ENCODE data around the gene CNTN5. TPM values are rescaled to one million over a fixed set of nuclear protein-coding genes. Genes with fewer than 3 reads are reported as not detected.

Gene CNTN5
- polyA plus RNA-seq, 1 donor from 2014 or later, result 1.1 TPM

DNA sequence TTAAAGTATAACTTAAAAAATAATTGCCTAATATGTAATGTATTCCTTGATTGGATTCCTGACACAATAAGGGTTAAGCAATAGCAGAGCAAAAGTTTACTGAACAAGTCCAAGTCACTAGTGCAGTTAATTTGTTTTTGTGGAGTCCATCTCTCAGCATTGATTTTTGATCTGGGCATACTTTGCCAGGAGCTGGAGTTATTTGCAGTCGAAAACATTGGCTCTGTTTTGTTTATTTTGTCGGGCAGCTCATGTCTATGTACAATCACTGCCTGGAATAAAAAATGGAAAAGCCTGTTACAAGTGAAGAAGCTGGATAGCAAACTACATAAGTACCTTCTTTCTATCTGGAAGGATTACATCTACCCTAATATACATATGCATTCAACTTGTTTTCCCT lies 625.2 kb downstream of the CNTN5 start:
- no peak overlapping the region for H2AFZ ChIP-seq (ENCODE audit: low read depth, low read length)
- H3K27me3 ChIP-seq (ENCODE audit: insufficient read depth, low read depth, low read length), result no peaks in the 10 kb centered on the region
- H3K36me3 ChIP-seq (ENCODE audit: insufficient read depth, low read length), result no peaks in the 10 kb centered on the region
- H3K9ac ChIP-seq (ENCODE audit: low read length), result no peak overlapping the region
- no peaks in the 10 kb centered on the region for H3F3A ChIP-seq (ENCODE audit: insufficient read depth, low read length, poor library complexity, severe bottlenecking)
- no peaks in the 10 kb centered on the region for H3K79me2 ChIP-seq (replicated peaks; ENCODE audit: insufficient read depth, low read length)
- H3K9me2 ChIP-seq (ENCODE audit: insufficient read depth, low read length), result no peaks in the 10 kb centered on the region
- H4K20me1 ChIP-seq (ENCODE audit: insufficient read depth), result no peaks in the 10 kb centered on the region
- no peak overlapping the region for H3K4me2 ChIP-seq (ENCODE audit: low read length)
- TF ChIP-seq EZH2 (IDR thresholded peaks at IDR 0.05; ENCODE audit: borderline replicate concordance, insufficient read depth, low read length, poor library complexity, severe bottlenecking) (no peak), MXI1 (conservative IDR thresholded peaks at IDR 0.05; ENCODE audit: poor library complexity, severe bottlenecking) (no peak), REST (IDR thresholded peaks at IDR 0.05; ENCODE audit: borderline replicate concordance) (no peak), SMC3 (conservative IDR thresholded peaks at IDR 0.05; ENCODE audit: poor library complexity) (no peak), RAD21 (conservative IDR thresholded peaks at IDR 0.05) (no peak), POLR2AphosphoS5 (IDR thresholded peaks at IDR 0.05) (no peak), CTCF (IDR thresholded peaks at IDR 0.05; ENCODE audit: poor library complexity, severe bottlenecking) (no peak), EP300 (conservative IDR thresholded peaks at IDR 0.05; ENCODE audit: poor library complexity, severe bottlenecking) (no peak), TAF1 (IDR thresholded peaks at IDR 0.05; ENCODE audit: low read depth) (no peak)
- no peak overlapping the region for H3K4me3 ChIP-seq (ENCODE audit: low read length)
- no peaks in the 10 kb centered on the region for H3K9me3 ChIP-seq (ENCODE audit: low read length)
- H3K27ac ChIP-seq (ENCODE audit: low read length), result no peak overlapping the region

DNA sequence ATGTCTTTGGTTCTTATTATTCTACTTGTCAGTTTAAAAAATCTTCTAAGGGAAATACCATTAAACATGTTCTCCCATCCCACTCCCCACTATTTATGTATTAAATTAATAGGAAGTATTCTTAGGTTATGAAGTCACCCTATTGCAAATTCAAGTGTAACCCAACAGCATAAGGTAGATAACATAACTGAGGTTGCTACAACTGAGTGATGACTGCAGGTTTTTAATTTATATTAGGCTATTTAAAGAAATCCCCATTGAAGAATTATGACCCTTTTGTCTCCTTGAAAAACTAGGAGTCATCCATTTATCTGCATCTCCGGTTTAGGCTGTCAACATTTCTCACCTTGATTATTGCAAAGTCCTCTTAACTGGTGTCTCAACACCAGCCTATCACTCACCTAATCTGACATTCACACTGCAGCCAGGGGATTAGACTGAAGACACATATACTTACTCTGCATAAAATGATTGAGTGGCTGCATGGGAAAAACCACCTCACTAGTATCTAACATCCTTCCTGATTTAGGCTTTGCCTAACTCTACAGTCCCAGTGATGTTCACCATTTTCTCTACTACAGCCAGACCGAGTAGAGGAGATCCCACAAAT lies 649.4 kb downstream of the CNTN5 start:
- Histone ChIP-seq H3K4me2 (ENCODE audit: low read length) (no peak overlapping the region), H3K4me3 (ENCODE audit: low read length) (no peak overlapping the region), H3K79me2 (replicated peaks; ENCODE audit: insufficient read depth, low read length) (no peaks in the 10 kb centered on the region), H3K9me3 (ENCODE audit: low read length) (no peaks in the 10 kb centered on the region), H3K36me3 (ENCODE audit: insufficient read depth, low read length) (no peaks in the 10 kb centered on the region), H3K27ac (ENCODE audit: low read length) (no peak overlapping the region), H3K27me3 (ENCODE audit: insufficient read depth, low read depth, low read length) (no peaks in the 10 kb centered on the region), H3K9ac (ENCODE audit: low read length) (no peak overlapping the region), H2AFZ (ENCODE audit: low read depth, low read length) (no peak overlapping the region), H4K20me1 (ENCODE audit: insufficient read depth) (no peaks in the 10 kb centered on the region), H3F3A (ENCODE audit: insufficient read depth, low read length, poor library complexity, severe bottlenecking) (no peaks in the 10 kb centered on the region), H3K9me2 (ENCODE audit: insufficient read depth, low read length) (no peaks in the 10 kb centered on the region)
- TF ChIP-seq TAF1 (IDR thresholded peaks at IDR 0.05; ENCODE audit: low read depth) (no peak), MXI1 (conservative IDR thresholded peaks at IDR 0.05; ENCODE audit: poor library complexity, severe bottlenecking) (no peak), POLR2AphosphoS5 (IDR thresholded peaks at IDR 0.05) (peak; percentile 61), EP300 (conservative IDR thresholded peaks at IDR 0.05; ENCODE audit: poor library complexity, severe bottlenecking) (peak; percentile 85), REST (IDR thresholded peaks at IDR 0.05; ENCODE audit: borderline replicate concordance) (no peak)
